H9 (cell line): Measurements from ENCODE around the gene RPL28. TPM values are rescaled to one million over a fixed set of nuclear protein-coding genes. Genes with fewer than 3 reads are reported as not detected.
A peak's percentile ranks its signal among the peaks of the same experiment; 100 is the strongest.

ENCODE experiments used
- DNase-seq: peaks from one replicate; pipeline ENCODE4 v3.0.0-alpha.2; 2017
- H2AFZ ChIP-seq: one replicate; pipeline ENCODE4 v1.6.1; 2013; ENCODE audit warnings: mild to moderate bottlenecking, low read length, control low read depth, moderate library complexity
- H2AK5ac ChIP-seq: 2 replicates; pipeline ENCODE4 v1.6.1; 2013; ENCODE audit warnings: low read length, control low read depth, mixed read lengths; ENCODE audit not compliant: insufficient read length
- H2BK120ac ChIP-seq: one replicate; pipeline ENCODE4 v1.6.1; 2013; ENCODE audit warnings: low read depth, mild to moderate bottlenecking, low read length, control low read depth, inconsistent platforms; ENCODE audit not compliant: poor library complexity, severe bottlenecking
- H2BK12ac ChIP-seq: 2 replicates; pipeline ENCODE4 v1.6.1; 2013; ENCODE audit warnings: low read length, control low read depth, mixed read lengths, low read depth; ENCODE audit not compliant: insufficient read length
- H2BK15ac ChIP-seq: 2 replicates; pipeline ENCODE4 v1.6.1; 2013; ENCODE audit warnings: low read depth, low read length, control low read depth
- H2BK20ac ChIP-seq: one replicate; pipeline ENCODE4 v1.6.1; 2013; ENCODE audit warnings: low read depth, mild to moderate bottlenecking, low read length, control low read depth, inconsistent platforms; ENCODE audit not compliant: poor library complexity, severe bottlenecking
- H2BK5ac ChIP-seq: 2 replicates; pipeline ENCODE4 v1.6.1; 2013; ENCODE audit warnings: low read length, control low read depth, mixed read lengths; ENCODE audit not compliant: insufficient read length
- H3K14ac ChIP-seq: 2 replicates; pipeline ENCODE4 v1.6.1; 2013; ENCODE audit warnings: low read length, control low read depth; ENCODE audit not compliant: insufficient read depth
- H3K18ac ChIP-seq: 2 replicates; pipeline ENCODE4 v1.6.1; 2013; ENCODE audit warnings: low read depth, mild to moderate bottlenecking, mixed read lengths, low read length, control low read depth; ENCODE audit not compliant: insufficient read length
- H3K23ac ChIP-seq: 2 replicates; pipeline ENCODE4 v1.6.1; 2013; ENCODE audit warnings: low read length, control low read depth, mixed read lengths, low read depth; ENCODE audit not compliant: insufficient read length
- H3K23me2 ChIP-seq: 2 replicates; pipeline ENCODE4 v1.6.1; 2013; ENCODE audit warnings: low read depth, mild to moderate bottlenecking, mixed read lengths, low read length, control low read depth; ENCODE audit not compliant: insufficient read length, poor library complexity, severe bottlenecking
- H3K27ac ChIP-seq: 2 replicates; pipeline ENCODE4 v1.5.1; 2013; ENCODE audit warnings: low read length, control low read depth, mixed read lengths, low read depth; ENCODE audit not compliant: insufficient read length
- H3K27me3 ChIP-seq: 2 replicates; pipeline ENCODE4 v1.6.1; 2013; ENCODE audit warnings: low read length, control low read depth, inconsistent platforms; ENCODE audit not compliant: insufficient read depth
- H3K4ac ChIP-seq: 2 replicates; pipeline ENCODE4 v1.6.1; 2013; ENCODE audit warnings: low read depth, mild to moderate bottlenecking, control low read depth, inconsistent platforms, low read length, moderate library complexity
- H3K4me1 ChIP-seq: 2 replicates; pipeline ENCODE4 v1.6.1; 2013; ENCODE audit warnings: low read length, control low read depth, inconsistent platforms; ENCODE audit not compliant: insufficient read depth
- H3K4me2 ChIP-seq: 2 replicates; pipeline ENCODE4 v1.6.1; 2013; ENCODE audit warnings: low read length, control low read depth, mixed read lengths; ENCODE audit not compliant: insufficient read length, insufficient read depth
- H3K56ac ChIP-seq: 2 replicates; pipeline ENCODE4 v1.6.1; 2013; ENCODE audit warnings: low read depth, mild to moderate bottlenecking, mixed read lengths, low read length, control low read depth; ENCODE audit not compliant: insufficient read length
- H3K79me1 ChIP-seq: 2 replicates; pipeline ENCODE4 v1.6.1; 2013; ENCODE audit warnings: low read depth, mild to moderate bottlenecking, moderate library complexity, low read length, control low read depth, inconsistent platforms; ENCODE audit not compliant: insufficient read depth, poor library complexity, severe bottlenecking
- H3K79me2 ChIP-seq: 2 replicates; pipeline ENCODE4 v1.6.1; 2013; ENCODE audit warnings: low read length, control low read depth, inconsistent platforms; ENCODE audit not compliant: insufficient read depth
- H3K9ac ChIP-seq: 2 replicates; pipeline ENCODE4 v1.6.1; 2013; ENCODE audit warnings: low read length, control low read depth, mixed read lengths; ENCODE audit not compliant: insufficient read length; ENCODE audit errors: extremely low read depth
- H3K9me3 ChIP-seq: one replicate; pipeline ENCODE4 v1.6.1; 2013; ENCODE audit warnings: low read depth, low read length, inconsistent platforms; ENCODE audit not compliant: control insufficient read depth
- H3T11ph ChIP-seq: one replicate; pipeline ENCODE4 v1.6.1; 2013; ENCODE audit warnings: mild to moderate bottlenecking, low read length, control low read depth, inconsistent platforms
- H4K20me1 ChIP-seq: one replicate; pipeline ENCODE4 v1.6.1; 2013; ENCODE audit not compliant: control insufficient read depth, insufficient read length, insufficient read depth
- H4K5ac ChIP-seq: 2 replicates; pipeline ENCODE4 v1.6.1; 2013; ENCODE audit warnings: low read depth, mild to moderate bottlenecking, mixed read lengths, low read length, control low read depth; ENCODE audit not compliant: insufficient read length
- H4K8ac ChIP-seq: replicated peaks from 2 replicates; pipeline ENCODE4 v1.6.1; 2013; ENCODE audit warnings: low read length, control low read depth, mixed read lengths, low read depth; ENCODE audit not compliant: insufficient read length
- H4K91ac ChIP-seq: 2 replicates; pipeline ENCODE4 v1.6.1; 2013; ENCODE audit warnings: low read depth, mild to moderate bottlenecking, moderate library complexity, mixed read lengths, low read length, control low read depth; ENCODE audit not compliant: insufficient read length
- H3K27ac Mint-ChIP-seq, 3 experiments: 2 replicates in 2 of 3; 3 replicates in 1 of 3; pipeline ENCODE4 v1.8.0; 2020 to 2021; ENCODE audit warnings: mixed read lengths in 3 of 3, mild to moderate bottlenecking in 1 of 3, moderate library complexity in 1 of 3
- H3K27me3 Mint-ChIP-seq: 2 replicates; pipeline ENCODE4 v1.8.0; 2021; ENCODE audit warnings: low read depth, mild to moderate bottlenecking, moderate library complexity, mixed read lengths
- H3K36me3 Mint-ChIP-seq, 3 experiments: 2 replicates in 2 of 3; 3 replicates in 1 of 3; pipeline ENCODE4 v1.8.0; 2020 to 2021; ENCODE audit warnings: low read depth in 3 of 3, mixed read lengths in 3 of 3; ENCODE audit not compliant: insufficient read depth in 1 of 3
- H3K4me1 Mint-ChIP-seq, 2 experiments: 2 replicates each; pipeline ENCODE4 v1.8.0; 2020; ENCODE audit warnings: mixed read lengths in 2 of 2
- H3K4me3 Mint-ChIP-seq, 2 experiments: 2 replicates in 1 of 2; 3 replicates in 1 of 2; pipeline ENCODE4 v1.8.0; 2020 to 2021; ENCODE audit warnings: mild to moderate bottlenecking in 2 of 2, mixed read lengths in 2 of 2, moderate library complexity in 1 of 2
- H3K9me3 Mint-ChIP-seq, 2 experiments: 2 replicates in 1 of 2; 3 replicates in 1 of 2; pipeline ENCODE4 v1.8.0; 2020; ENCODE audit warnings: mild to moderate bottlenecking in 2 of 2, mixed read lengths in 2 of 2, moderate library complexity in 1 of 2
- WGBS: extraction: QIAGEN DNeasy Blood & Tissue Kit; methylation state at CpG from one replicate; pipeline ENCODE4 v1.1.7; 2013; ENCODE audit warnings: missing lambda C conversion rate, low lambda C conversion rate, mixed read lengths; ENCODE audit not compliant: insufficient read length; ENCODE audit errors: extremely low coverage; 5-methylcytosine and 5-hydroxymethylcytosine counted together
- total RNA-seq: library from RNA; stranded (reverse); gene quantifications from 2 replicates; pipeline ENCODE4 v1.2.1, GENCODE V29; 2021
- TF ChIP-seq, protein P1 (sequence below): fragments of 200-600 bp; sonication (generic); conservative IDR thresholded peaks from 3 replicates; pipeline ENCODE4 v1.8.0; 2021; ENCODE audit warnings: antibody characterized with exemption, mild to moderate bottlenecking

The RPL28 gene
- total RNA-seq, 1 experiment from 2014 or later: 2,076 TPM

- no peaks in the 10 kb centered on the region for H3K79me2 ChIP-seq
- H3K9ac ChIP-seq: no peak overlapping the region
- H4K8ac ChIP-seq: no peak overlapping the region
- Mint-ChIP-seq H3K4me1 (peaks cover 13 to 25% of the 10 kb centered on the region in 2 experiments; a peak in 3 of 4 replicates), H3K27ac (peak overlapping the region in 1 of 3 experiments; percentile 55; a peak in 1 of 7 replicates), H3K4me3 (no peak overlapping the region), H3K27me3 (peaks cover 57% of the 10 kb centered on the region), H3K36me3 (no peaks in the 10 kb centered on the region), H3K9me3 (no peaks in the 10 kb centered on the region)
- H4K5ac ChIP-seq: no peak overlapping the region
- no peak overlapping the region for H3K18ac ChIP-seq
- H3T11ph ChIP-seq: no peak overlapping the region
- H2BK12ac ChIP-seq: no peak overlapping the region
- no peaks in the 10 kb centered on the region for H3K79me1 ChIP-seq
- no peak overlapping the region for H2BK120ac ChIP-seq
- H3K14ac ChIP-seq: no peak overlapping the region
- no peak for DNase-seq
- H2BK5ac ChIP-seq: no peak overlapping the region
- no peak overlapping the region for H3K23ac ChIP-seq
- H3K27me3 ChIP-seq: peaks cover 2% of the 10 kb centered on the region; the same call in 1 of the 2 replicates
- no peak overlapping the region for H3K27ac ChIP-seq
- no peak overlapping the region for H2BK20ac ChIP-seq
- H4K20me1 ChIP-seq: no peaks in the 10 kb centered on the region
- no peak overlapping the region for H2AFZ ChIP-seq
- H2AK5ac ChIP-seq: no peak overlapping the region
- H2BK15ac ChIP-seq: no peak overlapping the region
- no peaks in the 10 kb centered on the region for H3K4me1 ChIP-seq
- no peak overlapping the region for H3K4ac ChIP-seq
- no peak overlapping the region for H4K91ac ChIP-seq
- WGBS: no CpG with 5 or more reads among the region's 16 CpGs
- H3K4me2 ChIP-seq: no peak overlapping the region
- no peaks in the 10 kb centered on the region for H3K9me3 ChIP-seq
- no peaks in the 10 kb centered on the region for H3K23me2 ChIP-seq
- H3K56ac ChIP-seq: no peak overlapping the region
- TF ChIP-seq, protein P1, sequence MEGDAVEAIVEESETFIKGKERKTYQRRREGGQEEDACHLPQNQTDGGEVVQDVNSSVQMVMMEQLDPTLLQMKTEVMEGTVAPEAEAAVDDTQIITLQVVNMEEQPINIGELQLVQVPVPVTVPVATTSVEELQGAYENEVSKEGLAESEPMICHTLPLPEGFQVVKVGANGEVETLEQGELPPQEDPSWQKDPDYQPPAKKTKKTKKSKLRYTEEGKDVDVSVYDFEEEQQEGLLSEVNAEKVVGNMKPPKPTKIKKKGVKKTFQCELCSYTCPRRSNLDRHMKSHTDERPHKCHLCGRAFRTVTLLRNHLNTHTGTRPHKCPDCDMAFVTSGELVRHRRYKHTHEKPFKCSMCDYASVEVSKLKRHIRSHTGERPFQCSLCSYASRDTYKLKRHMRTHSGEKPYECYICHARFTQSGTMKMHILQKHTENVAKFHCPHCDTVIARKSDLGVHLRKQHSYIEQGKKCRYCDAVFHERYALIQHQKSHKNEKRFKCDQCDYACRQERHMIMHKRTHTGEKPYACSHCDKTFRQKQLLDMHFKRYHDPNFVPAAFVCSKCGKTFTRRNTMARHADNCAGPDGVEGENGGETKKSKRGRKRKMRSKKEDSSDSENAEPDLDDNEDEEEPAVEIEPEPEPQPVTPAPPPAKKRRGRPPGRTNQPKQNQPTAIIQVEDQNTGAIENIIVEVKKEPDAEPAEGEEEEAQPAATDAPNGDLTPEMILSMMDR: no peak
Measured at GRCh38 chr19:55360902-55361301, 24.8 kb upstream of the RPL28 start.
